ENCODE measurements around the gene CAPNS1. TPM values are rescaled to one million over a fixed set of nuclear protein-coding genes. Genes with fewer than 3 reads are reported as not detected.
"Not testable (repeated sequence)": the region's sequence is repeated elsewhere in the genome, so short reads cannot be mapped to it uniquely, and the experiment has no call there.

CAPNS1 gene
- total RNA-seq, 1 donor from 2014 or later = 396 TPM

DNA sequence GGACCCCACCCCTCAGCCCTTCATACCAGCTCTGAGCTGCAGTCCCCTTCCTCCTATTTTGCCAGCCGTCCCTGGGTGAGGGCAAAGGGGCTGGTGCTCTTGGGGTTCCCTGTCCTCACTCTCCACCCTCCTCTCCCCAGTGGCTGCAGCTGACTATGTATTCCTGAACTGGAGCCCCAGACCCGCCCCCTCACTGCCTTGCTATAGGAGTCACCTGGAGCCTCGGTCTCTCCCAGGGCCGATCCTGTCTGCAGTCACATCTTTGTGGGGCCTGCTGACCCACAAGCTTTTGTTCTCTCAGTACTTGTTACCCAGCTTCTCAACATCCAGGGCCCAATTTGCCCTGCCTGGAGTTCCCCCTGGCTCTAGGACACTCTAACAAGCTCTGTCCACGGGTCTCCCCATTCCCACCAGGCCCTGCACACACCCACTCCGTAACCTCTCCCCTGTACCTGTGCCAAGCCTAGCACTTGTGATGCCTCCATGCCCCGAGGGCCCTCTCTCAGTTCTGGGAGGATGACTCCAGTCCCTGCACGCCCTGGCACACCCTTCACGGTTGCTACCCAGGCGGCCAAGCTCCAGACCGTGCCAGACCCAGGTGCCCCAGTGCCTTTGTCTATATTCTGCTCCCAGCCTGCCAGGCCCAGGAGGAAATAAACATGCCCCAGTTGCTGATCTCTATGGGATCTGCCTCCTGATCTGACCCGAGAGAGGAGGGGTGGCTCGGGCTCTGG, 10.0 kb downstream of the CAPNS1 start:
- DNase-seq (ENCODE audit: low read depth in 2 of 2) = no peak

DNA sequence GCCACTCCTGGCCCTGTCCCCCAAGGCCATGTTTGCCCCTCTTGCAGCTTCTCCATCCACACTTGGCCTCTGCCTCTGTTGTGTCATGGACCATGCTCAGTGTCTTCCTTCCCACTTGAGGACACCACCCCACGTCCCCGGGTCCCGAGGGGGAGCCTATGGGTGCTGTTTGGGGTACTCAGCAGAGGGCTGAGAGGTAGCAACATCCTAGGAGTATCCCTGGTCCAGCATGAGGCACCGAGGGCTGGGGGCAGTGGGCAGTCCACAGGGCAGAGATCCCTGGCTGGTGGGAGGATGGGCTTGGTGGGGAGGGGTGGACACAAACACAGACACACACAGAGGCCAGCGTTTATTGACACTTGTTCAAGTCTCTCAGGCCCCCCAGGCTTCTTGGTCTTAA, 10.7 kb downstream of the CAPNS1 start:
- DNase-seq (ENCODE audit: low read depth in 2 of 2) = no peak

DNA sequence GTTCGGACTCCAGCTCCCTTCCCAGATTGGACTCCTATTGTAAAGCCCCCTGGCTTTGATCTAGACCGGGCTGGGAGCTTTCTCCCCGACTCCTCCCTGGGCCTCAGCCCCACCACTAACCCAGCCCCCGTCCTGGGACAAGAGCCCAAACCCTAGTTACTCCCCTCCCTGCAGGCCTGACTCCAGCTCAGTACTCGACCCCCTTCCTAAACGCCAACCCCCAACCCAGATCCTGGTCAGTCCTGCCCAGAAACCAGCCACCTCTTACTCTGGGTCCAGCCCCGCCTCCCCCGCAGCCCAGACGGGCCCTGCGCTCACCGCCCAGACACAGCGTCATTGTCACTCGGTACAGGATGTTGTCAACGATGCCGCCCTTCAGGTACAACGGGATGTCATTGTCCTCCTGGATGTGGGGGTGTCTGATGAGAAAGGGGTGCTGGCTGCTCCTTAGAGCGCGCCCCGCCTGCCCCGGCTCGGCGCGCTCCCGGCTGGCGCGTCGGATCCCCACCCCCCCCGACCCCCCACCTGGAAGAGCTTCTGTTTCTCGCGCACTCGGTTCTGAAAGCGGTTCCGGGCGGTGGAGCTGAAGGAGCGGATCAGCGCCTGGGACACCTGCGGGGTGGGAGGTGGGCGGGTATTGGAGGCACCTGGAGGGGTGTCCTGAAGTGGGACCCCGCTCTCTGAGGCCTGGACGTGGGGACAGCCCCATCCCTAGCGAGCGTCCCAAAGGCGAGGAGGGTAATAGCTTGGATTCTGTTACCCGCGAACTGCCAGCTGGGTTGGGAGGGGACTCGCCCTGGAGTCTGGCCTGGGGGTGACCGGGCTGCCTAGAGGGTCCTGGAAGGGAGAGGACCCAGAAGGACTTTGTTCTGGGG, 11.5 kb downstream of the CAPNS1 start:
- DNase-seq (ENCODE audit: low read depth in 2 of 2) = peak; percentile 35 to 67

DNA sequence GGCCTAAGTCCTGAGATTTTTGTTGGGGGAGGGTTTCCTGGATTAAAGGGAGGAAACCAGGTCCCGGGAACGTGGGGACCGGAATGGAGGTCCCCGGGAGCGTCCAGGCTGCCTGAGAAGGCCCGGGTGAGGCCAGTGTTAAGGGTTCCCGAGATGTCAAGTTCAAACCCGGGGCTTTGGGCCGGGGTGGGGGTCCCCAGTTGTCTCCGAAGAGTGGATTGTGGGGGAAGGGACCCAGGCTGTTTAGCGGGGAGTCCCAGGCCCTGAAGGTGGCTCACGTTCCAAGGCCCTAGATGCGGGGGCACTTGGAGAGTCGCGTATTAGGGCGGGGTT, 12.1 kb downstream of the CAPNS1 start:
- DNase-seq (ENCODE audit: low read depth in 2 of 2) = peak in 1 of 2 donors; percentile 15

DNA sequence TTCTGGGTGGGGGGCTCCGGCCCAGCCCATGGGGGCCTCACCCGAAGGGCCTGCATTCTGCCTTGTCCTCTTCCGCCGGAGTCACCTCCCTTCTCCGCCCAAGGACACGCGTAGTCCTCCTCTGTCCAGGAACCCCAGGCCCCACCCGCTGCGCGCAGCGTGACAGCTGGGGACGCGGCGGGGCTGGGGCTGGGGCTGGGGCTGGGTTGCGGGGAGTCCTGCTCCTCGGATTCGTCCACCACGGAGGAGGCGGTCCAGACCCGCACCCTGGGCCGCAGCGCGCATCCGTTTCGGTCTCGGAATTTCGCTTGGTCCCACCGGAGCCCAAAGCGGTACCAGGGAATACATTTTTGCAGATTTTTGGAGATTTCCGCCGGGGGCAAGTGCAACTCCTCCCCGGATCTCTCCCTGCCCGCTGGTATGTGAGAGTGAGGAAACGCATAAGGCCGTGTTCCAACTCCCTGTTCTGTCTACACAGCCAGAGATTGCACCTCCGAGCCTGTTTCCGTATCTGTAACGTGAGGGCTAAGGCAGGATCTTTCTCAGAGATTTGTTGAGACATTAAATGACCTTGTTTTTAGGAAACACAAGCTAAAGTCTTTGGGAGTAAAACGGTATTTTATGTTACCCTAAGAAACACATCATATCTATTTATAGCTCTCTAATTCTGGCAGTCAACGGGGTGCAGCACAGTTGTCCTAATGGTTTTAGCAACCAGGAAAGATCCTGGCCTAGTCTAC, 12.7 kb downstream of the CAPNS1 start, which contains the start of gene COX7A1:
Gene COX7A1, minus strand, starts transcription at position 96 of the 740 bp plus-strand sequence. Its CDS starts 40 bp downstream, at position 56.
- peak; percentile 45 to 58 for DNase-seq (ENCODE audit: low read depth in 2 of 2)

DNA sequence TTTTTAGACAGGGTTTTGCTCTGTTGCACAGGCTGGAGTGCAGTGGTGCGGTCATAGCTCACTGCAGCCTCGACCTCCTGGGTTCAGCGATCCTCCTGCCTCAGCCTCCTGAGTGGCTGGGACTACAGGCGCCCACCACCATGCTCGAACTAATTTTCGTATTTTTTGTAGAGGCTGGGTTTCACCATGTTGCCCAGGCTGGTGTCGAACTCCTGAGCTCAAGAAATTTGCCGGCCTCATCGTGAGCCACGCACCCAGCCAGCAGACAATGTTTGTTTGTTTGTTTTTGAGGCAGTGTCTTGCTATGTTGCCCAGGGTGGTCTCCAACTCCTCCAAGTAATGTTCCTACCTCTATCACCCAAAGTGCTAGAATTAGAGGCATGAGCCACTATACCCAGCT, 13.3 kb downstream of the CAPNS1 start:
- DNase-seq (ENCODE audit: low read depth in 2 of 2) = no peak

DNA sequence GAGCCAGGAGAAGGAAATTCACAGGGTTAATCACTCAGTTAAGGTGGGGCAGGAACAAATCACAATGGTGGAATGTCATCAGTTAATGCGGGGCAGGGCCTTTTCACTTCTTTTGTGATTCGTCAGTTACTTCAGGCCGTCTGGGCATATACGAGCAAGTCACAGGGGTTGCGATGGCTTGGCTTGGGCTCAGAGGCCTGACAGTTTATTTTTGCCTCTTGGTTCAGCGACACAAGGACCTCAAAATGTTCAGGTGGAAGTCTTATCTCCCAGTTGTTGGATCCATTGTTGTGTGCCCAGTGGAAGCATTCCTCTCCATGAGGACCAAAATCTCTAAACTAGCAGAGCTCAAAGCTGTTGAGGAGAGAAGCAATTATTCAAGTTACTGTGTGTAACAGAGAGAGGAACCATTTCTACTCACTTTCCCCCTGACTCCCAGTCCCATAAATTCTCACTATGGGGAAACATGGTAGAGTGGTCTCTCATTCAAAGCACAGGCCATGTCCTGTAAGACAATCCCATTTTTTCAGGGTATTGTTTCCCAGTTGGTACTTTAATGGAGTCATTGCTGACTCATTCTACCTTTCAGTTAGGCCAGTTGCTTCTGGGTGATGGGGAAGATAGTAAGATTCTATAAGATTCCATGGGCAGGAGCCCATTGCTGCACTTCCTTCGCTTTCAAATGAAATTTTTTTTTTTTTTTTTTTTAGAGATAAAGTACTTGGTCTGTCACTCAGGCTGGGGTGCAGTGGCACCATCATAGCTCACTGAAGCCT, 21.1 kb downstream of the CAPNS1 start:
- DNase-seq (ENCODE audit: low read depth in 2 of 2) = no peak

DNA sequence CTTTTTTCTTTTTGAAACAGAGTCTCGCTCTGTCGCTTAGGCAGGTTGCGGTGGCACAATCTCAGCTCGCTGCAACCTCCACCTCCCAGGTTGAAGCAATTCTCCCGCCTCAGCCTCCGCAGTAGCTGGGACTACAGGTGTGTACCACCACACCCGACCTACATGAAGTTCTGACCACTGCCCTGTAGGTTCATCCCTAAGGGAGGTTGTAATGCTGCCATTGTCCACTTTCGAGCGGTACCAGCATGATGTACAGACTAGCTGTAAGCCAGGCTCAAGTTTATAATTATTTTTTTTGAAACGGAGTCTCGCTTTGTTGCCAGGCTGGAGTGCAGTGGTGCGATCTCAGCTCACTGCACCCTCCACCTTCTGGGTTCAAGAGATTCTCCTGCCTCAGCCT, 23.9 kb downstream of the CAPNS1 start:
- no peak for DNase-seq (ENCODE audit: low read depth in 2 of 2)

DNA sequence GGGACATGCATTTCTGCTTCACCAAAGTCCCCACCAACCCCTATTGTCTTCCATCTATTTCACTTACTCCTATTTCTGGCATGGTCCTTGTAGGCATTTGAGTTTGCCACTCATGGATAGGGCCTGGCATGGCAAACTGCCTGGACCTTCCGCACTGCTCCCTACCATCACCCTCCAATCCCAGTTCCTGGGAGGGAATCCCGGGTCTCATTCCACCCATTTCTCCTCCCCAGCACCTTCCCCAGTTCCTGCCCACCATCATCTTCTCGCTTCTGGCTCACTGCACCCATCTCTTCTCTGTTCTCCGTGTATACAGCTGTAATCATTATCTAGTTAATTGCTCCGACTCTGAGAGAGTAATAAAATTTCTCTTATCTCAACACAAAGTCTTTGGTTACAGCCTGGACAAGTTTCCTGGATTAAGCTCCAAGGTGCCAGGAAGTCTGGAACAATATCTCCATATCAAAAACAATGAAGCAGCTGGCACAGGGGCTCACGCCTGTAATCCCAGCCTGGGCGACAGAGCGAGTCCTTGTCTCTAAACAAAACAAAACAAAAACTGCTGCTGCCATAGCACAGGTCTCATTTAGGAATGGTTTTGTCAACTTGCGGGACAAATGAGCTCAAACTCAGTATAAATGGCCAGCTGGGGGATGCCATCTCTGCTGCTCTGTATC, 29.4 kb downstream of the CAPNS1 start:
- peak; percentile 60 to 63 for DNase-seq (ENCODE audit: low read depth in 2 of 2)

DNA sequence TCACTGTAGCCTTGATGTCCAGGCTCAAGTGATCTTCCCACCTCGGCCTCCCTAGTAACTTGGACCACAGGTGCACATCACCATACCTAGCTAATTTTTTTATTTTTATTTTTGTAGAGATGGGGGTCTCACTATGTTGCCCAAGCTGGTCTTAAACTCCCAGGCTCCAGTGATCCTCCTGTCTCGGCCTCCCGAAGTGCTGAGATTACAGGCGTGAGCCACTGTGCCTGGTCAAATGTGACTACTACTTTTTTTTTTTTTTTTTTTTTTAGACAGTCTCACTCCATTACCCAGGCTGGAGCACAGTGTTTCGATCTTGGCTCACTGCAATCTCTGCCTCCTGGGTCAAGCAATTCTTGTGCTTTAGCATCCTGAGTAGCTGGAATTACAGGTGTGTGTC, 33.0 kb downstream of the CAPNS1 start:
- no peak for DNase-seq (ENCODE audit: low read depth in 2 of 2)

DNA sequence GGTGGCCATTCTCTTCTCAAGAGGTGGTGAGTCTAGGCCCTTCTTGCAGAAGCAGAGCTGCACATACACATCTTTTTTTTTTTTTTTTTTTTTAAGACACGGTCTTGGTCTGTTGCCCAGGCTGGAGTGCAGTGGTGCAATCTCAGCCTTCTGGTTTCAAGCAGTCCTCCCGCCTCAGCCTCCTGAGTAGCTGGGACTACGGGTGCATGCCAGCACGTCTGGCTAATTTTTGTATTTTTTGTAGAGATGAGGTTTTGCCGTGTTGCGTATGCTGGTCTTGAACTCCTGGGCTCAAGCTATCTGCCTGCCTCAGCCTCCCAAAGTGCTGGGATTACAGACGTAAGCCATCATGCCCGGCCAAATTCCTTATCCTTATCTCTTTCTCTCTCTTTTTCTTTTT, 34.0 kb downstream of the CAPNS1 start:
- not testable (repeated sequence) for DNase-seq (ENCODE audit: low read depth in 2 of 2)

DNA sequence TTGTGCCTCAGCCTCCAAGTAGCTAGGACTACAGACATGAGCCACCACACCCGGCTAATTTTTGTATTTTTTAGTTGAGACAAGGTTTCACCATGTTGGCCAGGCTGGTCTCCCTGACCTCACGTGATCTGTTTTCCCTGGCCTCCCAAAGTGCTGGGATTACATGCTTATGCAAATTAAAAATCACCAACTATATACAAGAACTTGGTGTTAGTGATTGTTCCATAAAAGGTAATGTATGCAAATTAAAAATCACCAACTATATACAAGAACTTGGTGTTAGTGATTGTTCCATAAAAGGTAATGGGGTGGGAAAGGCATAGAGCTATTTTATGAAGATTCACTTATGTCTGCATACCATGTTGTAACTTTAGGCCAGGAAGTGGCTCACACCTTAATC, 39.2 kb downstream of the CAPNS1 start:
- DNase-seq (ENCODE audit: low read depth in 2 of 2) = not testable (repeated sequence)

DNA sequence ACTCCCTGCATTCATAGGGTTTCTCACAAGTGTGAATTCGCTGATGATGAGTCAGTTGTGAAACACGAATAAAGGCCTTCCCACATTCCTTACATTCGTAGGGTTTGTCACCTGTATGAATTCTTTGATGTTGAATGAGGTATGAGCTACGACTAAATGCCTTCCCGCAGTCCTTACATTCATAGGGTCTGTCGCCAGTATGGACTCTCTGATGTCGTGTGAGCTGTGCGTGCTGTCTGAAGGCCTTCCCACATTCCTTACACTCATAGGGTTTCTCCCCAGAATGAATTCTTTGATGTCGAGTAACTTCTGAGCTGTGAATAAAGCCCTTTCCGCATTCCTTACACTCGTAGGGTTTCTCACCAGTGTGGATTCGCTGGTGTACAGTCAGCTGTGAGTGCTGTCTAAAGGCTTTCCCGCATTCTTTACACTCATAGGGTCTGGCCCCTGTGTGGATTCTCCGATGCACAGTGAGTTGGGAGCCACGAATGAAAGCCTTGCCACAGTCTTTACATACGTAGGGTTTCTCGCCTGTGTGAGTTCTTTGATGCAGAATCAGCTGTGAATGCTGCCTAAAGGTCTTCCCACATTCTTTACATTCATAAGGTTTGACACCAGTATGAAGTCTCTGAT, 42.9 kb downstream of the CAPNS1 start:
- DNase-seq (ENCODE audit: low read depth in 2 of 2) = no peak

DNA sequence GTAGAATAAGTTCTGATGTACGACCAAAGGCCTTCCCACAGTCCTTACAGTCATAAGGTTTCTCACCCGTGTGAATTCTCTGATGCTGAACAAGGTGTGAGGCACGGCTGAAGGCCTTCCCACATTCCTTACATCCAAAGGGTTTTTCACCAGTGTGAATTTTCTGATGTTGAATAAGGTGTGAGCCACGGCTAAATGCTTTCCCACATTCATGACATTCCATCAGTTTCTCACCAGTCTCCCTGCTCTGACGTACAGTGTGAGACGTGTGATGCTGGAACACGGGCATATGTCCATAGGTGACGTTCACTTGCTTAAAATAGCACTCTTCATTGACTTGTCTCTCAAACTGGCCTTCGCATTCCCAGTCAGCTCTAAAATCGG, 43.4 kb downstream of the CAPNS1 start:
- no peak for DNase-seq (ENCODE audit: low read depth in 2 of 2)

DNA sequence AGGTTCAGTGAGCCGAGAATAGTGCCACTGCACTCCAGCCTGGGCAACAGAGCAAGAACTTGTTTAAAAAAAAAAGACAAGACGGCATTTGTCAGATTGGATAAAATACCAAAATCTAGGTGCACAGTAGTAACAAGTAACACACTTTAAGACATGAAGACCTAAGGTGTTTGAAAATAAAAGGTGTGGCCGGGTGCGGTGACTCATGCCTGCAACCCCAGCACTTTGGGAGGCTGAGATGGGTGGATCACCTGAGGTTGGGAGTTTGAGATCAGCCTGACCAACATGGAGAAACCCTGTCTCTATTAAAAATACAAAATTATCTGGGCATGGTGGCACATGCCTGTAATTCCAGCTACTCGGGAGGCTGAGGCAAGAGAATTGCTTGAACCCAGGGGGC, 46.9 kb downstream of the CAPNS1 start:
- not testable (repeated sequence) for DNase-seq (ENCODE audit: low read depth in 2 of 2)

DNA sequence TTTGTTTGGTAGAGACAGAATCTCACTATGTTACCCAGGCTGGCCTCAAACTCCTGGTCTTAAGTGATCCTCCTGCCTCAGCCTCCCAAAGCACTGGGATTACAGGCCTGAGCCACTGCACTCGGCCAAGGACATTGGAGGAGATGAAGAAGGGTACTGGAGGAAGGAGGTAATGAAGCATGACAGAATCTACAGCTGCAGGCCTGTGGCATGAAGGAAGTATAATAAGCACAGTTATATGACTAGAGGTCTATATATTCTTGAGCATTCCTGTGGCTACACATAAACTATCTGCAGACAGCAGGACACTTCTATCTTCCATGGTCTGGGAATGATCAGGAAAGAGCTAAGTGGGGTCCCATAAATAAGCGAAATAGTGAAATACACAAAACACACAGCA, 56.4 kb downstream of the CAPNS1 start:
- DNase-seq (ENCODE audit: low read depth in 2 of 2) = no peak

DNA sequence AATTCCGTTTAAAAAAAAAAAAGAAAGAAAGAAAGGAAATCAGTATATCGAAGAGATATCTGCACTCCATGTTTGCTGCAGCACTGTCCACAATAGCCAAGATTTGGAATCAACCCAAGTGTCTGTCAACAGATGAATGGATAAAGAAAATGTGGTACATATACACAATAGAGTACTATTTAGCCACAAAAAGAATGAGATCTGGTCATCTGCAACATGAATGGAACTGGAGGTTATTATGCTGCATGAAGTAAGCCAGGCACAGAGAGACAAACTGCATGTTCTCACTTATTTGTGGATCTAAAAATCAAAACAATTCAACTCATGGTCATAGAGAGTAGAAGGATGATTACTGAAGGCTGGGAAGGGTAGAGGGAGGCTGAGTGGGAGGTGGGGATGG, 58.3 kb downstream of the CAPNS1 start:
- peak in 1 of 2 donors; percentile 22 for DNase-seq (ENCODE audit: low read depth in 2 of 2)

Measured in lung microvascular endothelial cell (primary cell).